Endodermal cell (in vitro differentiated cells): ENCODE results near the gene USP21. TPM values are rescaled to one million over a fixed set of nuclear protein-coding genes. Genes with fewer than 3 reads are reported as not detected.

Experiments
- DNase-seq: peaks from one replicate; pipeline ENCODE4 v3.0.0-alpha.2; 2017
- H3K27ac ChIP-seq: 2 replicates; pipeline ENCODE4 v1.5.1; 2013; ENCODE audit warnings: mild to moderate bottlenecking, low read depth, low read length, moderate library complexity
- H3K27me3 ChIP-seq: 2 replicates; pipeline ENCODE4 v1.6.1; 2013; ENCODE audit warnings: mild to moderate bottlenecking, low read length, moderate library complexity; ENCODE audit not compliant: insufficient read depth, control insufficient read depth, poor library complexity, severe bottlenecking
- H3K36me3 ChIP-seq: 2 replicates; pipeline ENCODE4 v1.7.0; 2013; ENCODE audit warnings: mild to moderate bottlenecking, low read length, moderate library complexity; ENCODE audit not compliant: control insufficient read depth, insufficient read depth
- H3K4me1 ChIP-seq: one replicate; pipeline ENCODE4 v1.7.0; 2013; ENCODE audit warnings: low read length; ENCODE audit not compliant: control insufficient read depth, insufficient read depth
- H3K4me3 ChIP-seq: 2 replicates; pipeline ENCODE4 v1.5.1; 2013; ENCODE audit warnings: mild to moderate bottlenecking, low read length, moderate library complexity
- H3K9ac ChIP-seq: 2 replicates; pipeline ENCODE4 v1.6.1; 2013; ENCODE audit warnings: mild to moderate bottlenecking, low read length, moderate library complexity; ENCODE audit not compliant: poor library complexity, severe bottlenecking; ENCODE audit errors: extremely low read depth
- H3K9me3 ChIP-seq: 2 replicates; pipeline ENCODE4 v1.6.1; 2013; ENCODE audit warnings: mild to moderate bottlenecking, low read length, moderate library complexity; ENCODE audit not compliant: control insufficient read depth
- H3K27ac Mint-ChIP-seq: 2 replicates; pipeline ENCODE4 v1.8.0; 2020; ENCODE audit warnings: mixed read lengths
- H3K27me3 Mint-ChIP-seq: 2 replicates; pipeline ENCODE4 v1.8.0; 2021; ENCODE audit warnings: mild to moderate bottlenecking, mixed read lengths; ENCODE audit not compliant: insufficient read depth
- H3K36me3 Mint-ChIP-seq: 2 replicates; pipeline ENCODE4 v1.8.0; 2020; ENCODE audit warnings: low read depth, mixed read lengths
- H3K4me1 Mint-ChIP-seq: 2 replicates; pipeline ENCODE4 v1.8.0; 2020; ENCODE audit warnings: mixed read lengths
- H3K4me3 Mint-ChIP-seq: 2 replicates; pipeline ENCODE4 v1.8.0; 2020; ENCODE audit warnings: mild to moderate bottlenecking, moderate library complexity, mixed read lengths
- H3K9me3 Mint-ChIP-seq: 2 replicates; pipeline ENCODE4 v1.8.0; 2020; ENCODE audit warnings: mild to moderate bottlenecking, mixed read lengths
- WGBS, 2 experiments: methylation state at CpG; one replicate each; pipeline versions ENCODE4 v1.1.5 to v1.1.7; 2013; ENCODE audit warnings: missing lambda C conversion rate in 2 of 2, mixed read lengths in 1 of 2; ENCODE audit not compliant: insufficient coverage in 1 of 2, insufficient read length in 1 of 2; 5-methylcytosine and 5-hydroxymethylcytosine counted together
- total RNA-seq, 2 donors: library from RNA; stranded (reverse); fragmentation: NEBNext Ultra II Directional in 1 of 2; extraction: Animal tissue kit (Norgen Biotek cat#: 25700) in 1 of 2; gene quantifications; 2 replicates in 1 of 2; 3 replicates in 1 of 2; pipeline ENCODE4 v1.2.1, GENCODE V29; 2021
- TF ChIP-seq, protein P1 (sequence below): fragments of 200-600 bp; sonication (generic); conservative IDR thresholded peaks from 2 replicates; pipeline ENCODE4 v1.5.0; 2021; ENCODE audit warnings: antibody characterized with exemption, mild to moderate bottlenecking

Gene USP21
- total RNA-seq, 2 donors from 2014 or later, result 26.7 to 39.7 TPM

DNA sequence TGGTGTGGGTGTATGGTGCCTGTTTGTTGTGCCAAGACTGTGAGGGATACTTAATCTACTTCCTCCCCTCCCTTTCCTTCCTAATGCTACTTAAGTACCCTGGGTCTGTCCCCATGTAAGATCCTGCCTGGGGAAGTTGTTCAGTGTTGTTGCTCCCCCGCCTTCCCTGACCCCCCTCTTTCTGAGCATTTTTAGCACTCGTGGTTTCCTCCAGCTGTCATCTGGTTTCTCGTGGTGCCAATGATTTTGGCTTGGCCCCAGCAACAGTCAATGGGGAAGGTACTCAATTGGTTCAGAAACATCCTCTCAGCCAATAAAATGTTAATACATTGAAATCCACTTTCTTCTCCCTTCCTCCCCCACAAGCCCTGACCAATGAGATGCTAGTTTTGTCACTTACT lies 26.0 kb downstream of the USP21 start:
- WGBS, 2 experiments, result 60 to 73% methylated on average over 1 to 3 of the region's 3 CpGs
- no peaks in the 10 kb centered on the region for H3K36me3 ChIP-seq
- no peak overlapping the region for H3K27ac ChIP-seq
- DNase-seq, result no peak
- no peak overlapping the region for H3K27ac Mint-ChIP-seq
- H3K4me1 ChIP-seq, result no peaks in the 10 kb centered on the region
- no peaks in the 10 kb centered on the region for H3K9me3 Mint-ChIP-seq
- no peak overlapping the region for H3K4me3 Mint-ChIP-seq
- no peaks in the 10 kb centered on the region for H3K27me3 ChIP-seq
- no peak overlapping the region for H3K9ac ChIP-seq
- no peak overlapping the region for H3K4me3 ChIP-seq
- H3K36me3 Mint-ChIP-seq, result no peaks in the 10 kb centered on the region
- H3K9me3 ChIP-seq, result no peaks in the 10 kb centered on the region
- H3K27me3 Mint-ChIP-seq, result no peaks in the 10 kb centered on the region
- H3K4me1 Mint-ChIP-seq, result no peaks in the 10 kb centered on the region
- TF ChIP-seq, protein P1, sequence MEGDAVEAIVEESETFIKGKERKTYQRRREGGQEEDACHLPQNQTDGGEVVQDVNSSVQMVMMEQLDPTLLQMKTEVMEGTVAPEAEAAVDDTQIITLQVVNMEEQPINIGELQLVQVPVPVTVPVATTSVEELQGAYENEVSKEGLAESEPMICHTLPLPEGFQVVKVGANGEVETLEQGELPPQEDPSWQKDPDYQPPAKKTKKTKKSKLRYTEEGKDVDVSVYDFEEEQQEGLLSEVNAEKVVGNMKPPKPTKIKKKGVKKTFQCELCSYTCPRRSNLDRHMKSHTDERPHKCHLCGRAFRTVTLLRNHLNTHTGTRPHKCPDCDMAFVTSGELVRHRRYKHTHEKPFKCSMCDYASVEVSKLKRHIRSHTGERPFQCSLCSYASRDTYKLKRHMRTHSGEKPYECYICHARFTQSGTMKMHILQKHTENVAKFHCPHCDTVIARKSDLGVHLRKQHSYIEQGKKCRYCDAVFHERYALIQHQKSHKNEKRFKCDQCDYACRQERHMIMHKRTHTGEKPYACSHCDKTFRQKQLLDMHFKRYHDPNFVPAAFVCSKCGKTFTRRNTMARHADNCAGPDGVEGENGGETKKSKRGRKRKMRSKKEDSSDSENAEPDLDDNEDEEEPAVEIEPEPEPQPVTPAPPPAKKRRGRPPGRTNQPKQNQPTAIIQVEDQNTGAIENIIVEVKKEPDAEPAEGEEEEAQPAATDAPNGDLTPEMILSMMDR, result no peak

DNA sequence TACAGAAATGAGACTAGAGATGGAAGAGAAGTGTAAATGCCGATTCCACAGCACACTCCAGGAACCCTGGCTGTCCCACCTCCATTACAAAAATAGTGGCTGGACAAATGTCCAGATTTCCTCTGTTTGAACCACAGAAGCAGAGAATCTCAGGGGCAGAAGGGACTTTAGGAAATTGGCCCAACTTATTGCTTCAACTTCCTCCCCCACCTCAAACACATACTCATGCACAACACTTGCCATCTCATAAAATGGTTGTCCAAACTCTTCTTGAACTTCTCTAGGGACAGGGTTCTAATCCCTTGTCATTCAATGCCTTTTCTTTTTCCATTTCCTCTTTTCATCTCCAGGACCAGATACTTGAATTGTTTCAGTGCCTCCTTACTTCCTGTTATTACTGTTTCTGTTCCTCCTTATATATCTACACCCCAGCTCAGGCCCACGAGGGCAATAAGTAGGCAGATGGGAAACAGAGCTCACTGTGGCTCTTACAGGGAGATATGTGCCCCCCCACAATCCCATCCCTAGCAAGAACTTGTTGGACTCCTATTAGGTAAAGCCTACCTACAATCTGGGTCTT lies 26.5 kb downstream of the USP21 start:
- no peaks in the 10 kb centered on the region for H3K9me3 Mint-ChIP-seq
- H3K4me3 Mint-ChIP-seq, result no peak overlapping the region
- 88 to 100% methylated on average over 1 to 2 of the region's 2 CpGs for WGBS, 2 experiments
- no peak for DNase-seq
- no peaks in the 10 kb centered on the region for H3K4me1 Mint-ChIP-seq
- Histone ChIP-seq H3K4me3 (no peak overlapping the region), H3K27ac (no peak overlapping the region), H3K9ac (no peak overlapping the region), H3K36me3 (no peaks in the 10 kb centered on the region), H3K4me1 (no peaks in the 10 kb centered on the region), H3K9me3 (no peaks in the 10 kb centered on the region), H3K27me3 (no peaks in the 10 kb centered on the region)
- TF ChIP-seq, protein P1, result no peak
- no peaks in the 10 kb centered on the region for H3K27me3 Mint-ChIP-seq
- no peak overlapping the region for H3K27ac Mint-ChIP-seq
- no peaks in the 10 kb centered on the region for H3K36me3 Mint-ChIP-seq

DNA sequence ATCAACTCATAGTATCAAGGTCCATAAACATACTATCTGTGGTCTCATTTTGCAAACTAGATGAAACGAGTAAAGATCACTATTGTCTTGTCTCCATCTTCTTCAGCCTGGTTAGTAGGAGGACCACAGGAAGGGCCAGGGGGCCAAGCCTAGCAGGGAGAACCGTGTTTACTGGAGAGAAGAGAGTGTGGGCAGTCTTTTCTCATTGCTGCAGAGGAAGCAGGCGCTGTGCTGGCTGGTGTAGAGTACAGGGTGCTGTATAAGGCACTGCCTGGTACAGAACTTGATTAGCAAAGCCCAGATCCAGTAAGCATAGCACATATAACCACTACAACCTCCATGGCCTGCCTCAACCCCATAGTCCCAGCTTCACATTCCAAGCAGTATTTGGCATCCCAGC lies 28.0 kb downstream of the USP21 start:
- Histone ChIP-seq H3K4me1 (no peaks in the 10 kb centered on the region), H3K9ac (no peak overlapping the region), H3K27me3 (no peaks in the 10 kb centered on the region), H3K27ac (no peak overlapping the region), H3K36me3 (no peaks in the 10 kb centered on the region), H3K4me3 (no peak overlapping the region), H3K9me3 (no peaks in the 10 kb centered on the region)
- H3K27ac Mint-ChIP-seq, result no peak overlapping the region
- 88 to 100% methylated on average over 3 of the region's 3 CpGs for WGBS, 2 experiments
- peaks cover 3% of the 10 kb centered on the region for H3K4me1 Mint-ChIP-seq
- no peak for DNase-seq
- H3K4me3 Mint-ChIP-seq, result no peak overlapping the region
- H3K27me3 Mint-ChIP-seq, result no peaks in the 10 kb centered on the region
- no peaks in the 10 kb centered on the region for H3K9me3 Mint-ChIP-seq
- no peaks in the 10 kb centered on the region for H3K36me3 Mint-ChIP-seq
- TF ChIP-seq, protein P1, result no peak
